ENCODE measurements around the gene CDKL5. TPM values are rescaled to one million over a fixed set of nuclear protein-coding genes. Genes with fewer than 3 reads are reported as not detected.

Gene CDKL5
- total RNA-seq, 1 experiment from 2014 or later: 0.34 TPM

GRCh38 chrX:18702362-18703195 lies 277.2 kb downstream of the CDKL5 start:
- in situ Hi-C loops (cut with HindIII; ENCODE audit: low pct_unique_long_range_greater_than_20kb, low sequenced_read_pairs): no loop called here
- DNase-seq (ENCODE audit: low read depth): peak; percentile 70

Other genes with a start within 250 kb of the CDKL5 start
- gene BEND2, start 204.7 kb upstream of the CDKL5 start, total RNA-seq (2014; rRNA removed; shearing (Covaris generic); ENCODE audit: low replicate concordance): not detected in 2 replicates
- 1.8 and 3.3 TPM in 2 replicates for gene SCML2, start 70.9 kb upstream of the CDKL5 start, total RNA-seq (2014; rRNA removed; shearing (Covaris generic); ENCODE audit: low replicate concordance)
- not detected in 2 replicates for gene RS1, start 246.5 kb downstream of the CDKL5 start, total RNA-seq (2014; rRNA removed; shearing (Covaris generic); ENCODE audit: low replicate concordance)

Data from Caki2 (cell line).